Embryonic facial prominence (tissue), 1 donor: ENCODE results near the gene MMP23B.
A peak's percentile ranks its signal among the peaks of the same experiment; 100 is the strongest.
"Not testable (repeated sequence)": the region's sequence is repeated elsewhere in the genome, so short reads cannot be mapped to it uniquely, and the experiment has no call there.

Experiments
- DNase-seq: peaks from one replicate; pipeline ENCODE4 v3.0.0-alpha.2; 2016; ENCODE audit errors: extremely low spot score

Gene MMP23B

DNA sequence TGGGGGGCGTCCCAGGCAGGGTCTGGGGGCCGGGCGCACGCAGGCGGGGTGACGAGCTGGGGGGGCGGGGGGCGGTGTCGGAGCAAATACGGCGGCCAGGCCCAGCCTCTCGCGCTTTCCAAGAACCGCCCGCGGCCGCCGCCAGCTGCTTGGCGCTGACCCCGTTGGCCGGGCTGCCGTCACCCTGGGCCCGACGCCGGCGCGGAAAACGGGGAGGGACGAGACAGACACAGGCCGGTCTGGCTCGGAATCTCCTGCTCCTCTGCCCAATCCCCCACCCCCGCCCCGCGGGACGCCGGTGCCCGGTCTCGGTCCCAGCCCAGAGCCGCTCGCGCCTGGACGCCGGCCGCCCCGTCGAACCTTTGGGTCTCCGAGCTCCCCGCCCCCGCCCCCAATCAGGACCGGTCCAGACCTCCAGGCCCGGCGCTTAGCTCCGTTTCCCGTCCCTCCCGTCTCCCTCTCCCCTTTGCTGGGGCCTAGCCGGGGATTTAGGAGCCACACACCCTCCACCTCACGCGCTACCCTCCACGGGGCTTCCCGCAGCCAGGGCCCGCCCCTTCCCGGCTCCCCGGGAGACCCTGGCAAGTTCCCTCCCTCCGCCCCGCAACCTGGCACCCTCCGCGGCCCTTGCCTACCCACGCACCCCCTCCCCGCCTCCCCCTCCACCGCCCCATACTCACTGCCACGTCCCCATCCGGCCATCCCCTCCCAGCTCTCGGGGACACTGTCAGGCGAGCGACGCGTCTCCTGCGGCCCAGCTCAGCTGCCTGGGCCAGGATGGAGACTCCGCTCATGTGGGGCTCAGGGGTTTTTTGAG lies 800 bp upstream of the MMP23B start:
- DNase-seq, result no peak

DNA sequence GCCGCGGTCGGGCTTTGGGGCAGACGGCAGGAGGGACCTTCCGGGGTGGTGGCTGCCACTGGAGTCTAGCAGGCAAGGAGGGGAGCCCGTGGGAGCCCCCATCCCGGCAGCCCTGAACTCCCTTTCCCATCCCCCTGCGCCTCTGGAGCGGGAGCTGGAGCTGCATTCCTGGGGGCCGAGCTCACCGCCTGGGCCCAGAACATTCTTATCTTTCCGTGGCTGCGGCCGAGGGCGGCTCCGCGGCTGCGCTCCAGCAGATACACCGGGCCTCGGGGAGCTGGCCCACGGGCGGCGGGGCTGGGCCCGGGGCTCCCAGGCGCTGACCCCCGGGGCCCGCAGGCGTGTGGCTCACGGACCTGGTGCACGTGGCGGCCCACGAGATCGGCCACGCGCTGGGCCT lies 1.4 kb downstream of the MMP23B start:
- DNase-seq, result not testable (repeated sequence)

DNA sequence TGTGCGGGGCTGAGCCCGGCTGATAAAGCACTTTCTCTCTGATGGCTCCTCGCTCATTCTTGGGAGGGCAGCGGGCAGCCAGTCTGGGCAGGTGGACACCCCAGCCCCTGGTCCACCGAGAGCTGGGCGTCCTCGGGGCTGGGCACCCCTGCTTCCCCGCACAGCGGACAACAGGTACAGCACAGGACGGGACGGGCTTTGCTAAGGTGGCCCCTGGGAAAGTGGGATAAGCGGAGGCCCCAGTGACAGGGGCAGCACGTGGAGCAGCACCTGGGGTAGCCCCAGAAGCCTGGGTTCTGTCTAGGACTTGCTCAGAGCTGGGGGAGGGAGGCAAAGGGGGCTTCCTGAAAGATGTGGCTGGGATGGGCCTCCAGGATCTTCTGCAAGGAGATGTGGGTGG lies 2.6 kb downstream of the MMP23B start:
- not testable (repeated sequence) for DNase-seq

DNA sequence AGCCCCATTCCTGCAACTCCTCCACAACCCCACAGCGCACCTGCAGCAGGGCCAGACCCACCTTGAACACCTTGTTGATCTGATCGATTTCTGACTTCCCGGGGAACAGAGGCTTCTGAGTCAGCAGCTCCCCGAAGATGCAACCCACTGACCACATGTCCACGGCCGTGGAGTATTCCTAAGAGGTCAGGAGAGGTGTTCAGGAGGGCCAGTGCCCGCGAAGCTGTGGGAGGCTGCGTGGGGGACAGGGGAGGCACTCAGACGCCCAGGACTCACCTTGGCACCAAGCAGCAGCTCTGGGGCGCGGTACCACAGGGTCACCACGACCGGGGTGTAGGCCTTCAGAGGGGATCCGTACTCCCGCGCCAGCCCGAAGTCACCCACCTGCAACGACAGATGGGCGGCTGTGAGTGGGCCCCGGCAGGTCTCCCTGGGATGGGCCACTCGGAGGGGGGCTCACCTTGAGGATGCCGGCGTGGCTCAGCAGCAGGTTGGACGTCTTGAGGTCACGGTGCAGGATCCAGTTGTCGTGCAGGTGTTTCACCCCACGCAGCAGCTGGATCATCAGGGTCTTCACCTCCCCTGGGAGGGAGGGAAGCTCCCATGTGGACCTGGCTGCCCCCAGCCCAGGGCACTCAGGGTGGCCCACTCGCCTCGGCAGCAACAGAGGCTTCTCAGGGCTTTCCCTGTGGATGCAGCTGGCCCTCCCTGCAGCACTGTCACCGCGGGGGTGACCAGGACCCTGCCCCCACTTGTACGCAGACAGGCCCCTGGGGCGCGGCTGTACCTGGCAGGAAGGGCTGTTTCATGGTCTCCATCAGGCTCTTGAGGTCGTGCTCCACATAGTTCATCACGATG lies 4.9 kb downstream of the MMP23B start:
- DNase-seq, result not testable (repeated sequence)

DNA sequence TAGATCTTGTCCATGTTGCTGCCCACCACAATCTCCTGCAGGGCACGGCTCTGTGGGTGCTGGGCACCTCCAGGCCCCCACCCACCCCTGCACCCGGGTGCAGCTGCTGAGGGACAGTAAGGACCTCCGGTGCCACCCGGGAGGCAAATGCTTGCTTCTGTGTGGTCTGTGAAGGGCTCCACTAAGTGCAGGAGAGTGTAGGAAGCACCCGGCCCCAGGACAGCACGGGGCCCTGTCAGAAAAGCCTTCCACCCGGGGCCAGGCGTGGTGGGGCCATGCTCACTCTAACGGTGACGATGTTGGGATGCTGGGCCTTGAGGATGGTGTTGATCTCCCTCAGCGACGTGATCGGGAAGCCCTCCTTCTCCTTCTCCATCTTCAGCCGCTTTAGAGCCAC lies 5.5 kb downstream of the MMP23B start:
- DNase-seq, result not testable (repeated sequence)

DNA sequence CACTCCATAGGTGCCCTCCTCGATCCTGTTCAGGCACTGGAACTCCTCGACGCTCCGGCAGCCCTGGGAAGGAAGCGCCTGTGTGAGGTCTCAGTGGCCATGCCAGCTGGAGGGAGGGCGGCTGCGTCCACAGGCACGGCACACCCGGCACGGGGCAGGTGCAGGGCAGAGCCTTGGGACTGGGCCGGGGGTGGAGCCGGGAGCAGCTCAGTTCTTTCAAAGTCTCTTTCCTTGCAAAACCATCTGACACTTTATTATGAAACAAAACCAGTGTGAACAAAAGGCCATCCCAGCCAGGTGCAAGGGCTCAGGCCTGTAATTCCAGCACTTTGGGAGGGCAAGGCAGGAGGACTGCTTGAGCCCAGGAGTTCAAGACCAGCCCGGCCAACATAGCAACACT lies 6.6 kb downstream of the MMP23B start:
- DNase-seq, result not testable (repeated sequence)

DNA sequence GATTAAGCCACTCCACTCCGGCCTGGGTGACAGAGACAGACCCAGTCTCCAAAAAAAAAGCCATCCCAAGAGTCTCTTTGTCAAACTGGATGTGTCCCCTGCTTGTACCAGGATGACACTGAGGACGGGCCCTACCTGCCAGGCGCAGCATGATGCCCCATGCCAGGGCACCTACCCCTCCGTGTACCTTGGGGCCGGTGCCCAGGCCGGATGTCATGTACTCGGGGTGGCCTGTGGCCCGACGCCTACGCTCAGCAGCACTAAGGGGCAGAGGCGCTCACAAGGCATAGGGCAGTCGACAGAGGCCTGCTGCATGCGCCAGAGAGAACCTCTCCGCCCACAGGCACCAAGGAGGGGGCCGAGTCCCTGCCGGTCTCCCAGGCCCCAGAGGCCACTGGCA lies 7.4 kb downstream of the MMP23B start:
- DNase-seq, result not testable (repeated sequence)

DNA sequence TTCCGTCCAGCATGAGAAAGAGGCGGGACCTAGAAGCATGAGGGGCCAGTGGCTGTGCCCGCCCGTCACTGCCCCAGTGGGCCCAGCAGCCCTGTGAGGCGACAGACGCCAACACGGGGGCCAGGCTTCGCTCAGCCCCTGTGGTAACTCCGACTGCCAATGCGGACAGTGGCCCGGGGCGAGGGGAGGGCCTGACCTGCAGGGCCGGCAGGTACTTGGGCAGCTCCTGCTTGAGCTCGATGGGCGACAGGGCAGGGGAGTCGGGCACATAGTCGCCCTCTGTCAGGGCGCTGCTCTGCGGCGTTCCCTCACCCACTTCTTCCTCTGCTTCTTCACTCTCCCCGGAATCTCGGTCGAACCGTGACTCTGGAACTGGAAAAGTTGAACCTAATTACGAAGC lies 8.1 kb downstream of the MMP23B start:
- not testable (repeated sequence) for DNase-seq

DNA sequence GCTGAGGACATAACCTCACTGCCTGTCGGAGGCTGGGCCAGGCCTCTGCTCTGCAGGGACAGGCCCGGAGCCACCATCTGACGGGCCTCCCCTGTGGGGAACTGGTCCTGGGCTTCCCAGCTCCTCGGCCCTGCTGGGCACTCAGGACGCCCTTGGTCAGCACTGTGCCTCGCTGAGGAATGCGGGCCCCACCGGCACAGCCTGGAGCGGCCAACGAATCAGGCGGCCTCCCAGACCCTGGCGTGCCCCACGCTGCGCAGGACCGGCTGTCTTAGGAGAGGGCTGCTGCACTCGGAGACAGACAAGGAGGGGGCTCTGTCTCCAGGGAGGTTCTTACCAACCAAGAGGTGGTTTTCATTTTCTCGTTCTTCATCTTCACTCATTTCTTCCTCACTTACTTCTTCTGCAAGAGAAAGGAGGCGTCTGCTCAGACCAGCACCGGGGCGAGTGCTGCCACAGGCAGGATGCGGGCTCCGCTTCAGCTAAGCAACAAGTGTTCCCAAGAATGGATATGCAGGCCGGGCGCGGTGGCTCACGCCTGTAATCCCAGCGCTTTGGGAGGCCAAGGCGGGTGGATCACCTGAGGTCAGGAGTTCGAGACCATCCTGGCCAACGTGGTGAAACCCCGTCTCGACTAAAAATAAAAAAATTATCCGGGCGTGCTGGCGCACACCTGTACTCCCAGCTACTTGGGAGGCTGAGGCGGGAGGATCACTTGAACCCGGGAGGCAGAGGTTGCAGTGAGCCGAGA lies 8.9 kb downstream of the MMP23B start:
- DNase-seq, result not testable (repeated sequence)

DNA sequence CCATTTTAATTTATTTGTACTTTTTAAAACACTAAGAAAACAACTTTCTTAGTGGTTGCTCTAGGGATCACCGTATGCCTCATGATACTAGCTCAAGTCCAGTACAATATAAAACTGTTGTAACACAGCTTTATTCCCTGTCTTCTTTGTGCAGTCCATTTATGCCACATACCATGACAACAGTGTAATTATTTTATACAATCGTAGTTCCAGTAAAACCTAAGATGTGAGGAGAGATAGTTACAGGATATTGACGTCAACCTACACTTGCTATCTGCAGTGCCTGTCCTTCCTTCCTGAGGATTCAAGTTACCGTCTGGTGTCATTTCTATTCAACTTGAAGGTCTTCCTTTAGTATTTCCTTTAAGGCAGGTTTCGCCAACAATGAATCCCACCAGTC lies 14.4 kb downstream of the MMP23B start:
- not testable (repeated sequence) for DNase-seq

DNA sequence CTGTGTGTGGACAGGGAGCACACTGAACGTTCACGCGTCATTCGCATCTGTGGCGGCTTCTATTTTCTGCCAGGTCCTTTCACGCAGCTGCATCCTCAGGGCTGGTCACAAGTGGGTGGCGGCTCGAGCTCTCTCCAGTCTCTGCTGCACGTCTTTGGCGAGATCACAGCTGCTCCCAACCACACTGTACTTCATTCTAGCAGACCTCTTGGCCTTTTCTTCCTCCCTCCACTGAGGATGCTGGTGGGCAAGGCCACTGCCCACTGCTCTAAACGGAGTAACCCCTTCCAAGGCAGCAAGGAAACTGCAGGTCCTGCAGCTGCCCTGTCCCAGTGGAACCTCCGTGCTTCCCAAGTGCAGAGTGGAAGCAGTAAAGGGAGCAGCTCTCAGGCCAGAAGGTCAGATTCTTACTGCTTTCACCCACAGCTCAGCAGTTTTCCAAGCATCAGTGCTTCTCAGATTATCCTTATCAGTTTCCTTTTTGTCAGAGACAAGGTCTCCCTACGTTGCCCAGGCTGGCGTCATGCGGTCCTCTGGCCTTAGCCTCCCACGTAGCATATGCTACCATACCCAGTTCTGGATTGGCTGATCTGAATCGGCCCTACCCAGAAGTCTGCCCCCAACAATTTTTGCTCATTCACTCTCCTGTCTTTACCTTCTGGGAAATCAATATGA lies 15.7 kb downstream of the MMP23B start:
- DNase-seq, result not testable (repeated sequence)

DNA sequence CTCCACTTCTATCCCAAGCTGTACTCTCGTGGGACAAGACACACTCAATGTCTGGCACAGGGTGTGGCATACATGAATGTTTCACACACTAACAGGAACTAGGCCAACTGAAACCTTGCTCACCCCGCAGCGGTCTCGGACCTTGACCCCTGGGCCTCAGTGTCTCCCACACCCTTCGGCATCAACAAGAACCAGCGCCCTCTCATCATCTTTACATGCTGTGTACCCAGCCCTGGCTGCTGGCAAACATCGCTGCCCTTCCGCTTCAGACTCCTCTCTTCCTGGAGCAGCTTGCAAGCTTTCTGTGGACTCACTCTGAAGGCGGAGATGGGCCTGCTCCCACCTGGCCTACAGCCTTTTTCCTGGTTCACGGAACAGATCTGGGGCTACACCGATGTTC lies 16.3 kb downstream of the MMP23B start:
- DNase-seq, result not testable (repeated sequence)

DNA sequence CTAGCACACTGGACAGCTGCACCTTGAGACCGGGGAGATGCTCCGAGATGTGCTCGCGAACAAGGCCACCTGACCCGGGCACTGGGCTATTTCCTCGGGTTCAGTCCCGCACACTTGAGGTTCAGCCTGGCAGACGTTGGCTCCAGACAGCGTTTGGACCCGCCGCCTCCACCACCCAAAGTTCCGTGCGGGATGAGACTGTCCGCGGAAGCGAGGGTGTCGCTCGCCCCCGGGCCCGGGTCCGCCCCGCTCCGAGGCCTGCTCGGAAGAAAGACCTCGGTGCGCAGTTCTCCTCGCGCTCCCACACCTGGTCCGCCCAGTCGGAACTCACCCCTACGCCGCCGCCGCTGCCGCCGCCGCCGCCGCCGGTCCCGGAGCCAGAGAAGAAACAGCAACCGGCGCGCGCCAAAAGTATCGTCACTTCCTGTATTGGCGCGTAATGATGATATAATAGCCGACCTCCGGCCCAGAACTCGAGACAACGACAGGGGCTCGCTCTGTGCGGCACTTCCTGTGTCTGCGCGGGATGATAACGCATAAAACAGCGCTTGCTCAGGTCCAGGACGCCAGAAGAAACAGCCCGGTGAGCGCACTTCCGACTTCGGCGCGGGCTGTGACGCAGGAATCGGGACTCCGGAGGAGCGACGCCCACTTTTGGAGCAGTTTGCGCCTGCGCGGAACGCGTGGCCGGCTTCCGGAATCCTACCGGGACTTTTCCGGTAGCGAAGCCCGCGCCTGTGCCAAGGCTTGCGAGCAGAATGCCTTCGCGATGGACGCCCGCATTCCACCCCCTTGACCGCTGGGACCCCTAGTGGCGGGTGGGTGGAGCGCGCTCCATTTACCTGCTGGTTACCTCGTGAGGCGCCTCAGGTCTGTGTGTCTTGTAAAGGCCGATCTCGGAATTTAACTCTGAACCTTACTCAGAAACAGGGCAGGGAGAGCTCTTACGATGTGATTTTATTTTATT lies 26.9 kb downstream of the MMP23B start, which contains the start of gene CDK11B:
TSS of gene CDK11B (minus strand) at position 422 of the 967 bp plus-strand sequence. CDS start 1,519 bp downstream, outside the sequence.
- DNase-seq, result peak; percentile 94

DNA sequence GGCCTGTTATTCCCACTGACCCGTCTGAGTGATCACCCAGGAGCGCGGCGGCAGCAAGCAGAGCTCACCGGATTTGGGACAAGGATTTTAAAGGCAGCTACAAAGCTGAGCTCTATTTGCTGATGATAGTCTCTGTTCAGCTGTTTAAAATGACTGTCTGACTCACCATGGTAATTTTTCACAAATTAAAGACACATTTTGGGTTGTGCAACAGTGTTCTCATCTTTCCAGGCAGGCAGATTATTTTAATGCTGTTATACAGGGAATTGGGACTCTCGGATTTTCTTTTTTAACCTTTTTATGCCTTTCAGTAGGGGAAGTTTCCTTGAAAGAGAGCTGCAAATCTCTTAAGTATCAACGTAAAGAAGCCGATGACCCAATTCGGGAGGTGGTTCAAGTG lies 30.4 kb downstream of the MMP23B start:
- DNase-seq, result not testable (repeated sequence)

DNA sequence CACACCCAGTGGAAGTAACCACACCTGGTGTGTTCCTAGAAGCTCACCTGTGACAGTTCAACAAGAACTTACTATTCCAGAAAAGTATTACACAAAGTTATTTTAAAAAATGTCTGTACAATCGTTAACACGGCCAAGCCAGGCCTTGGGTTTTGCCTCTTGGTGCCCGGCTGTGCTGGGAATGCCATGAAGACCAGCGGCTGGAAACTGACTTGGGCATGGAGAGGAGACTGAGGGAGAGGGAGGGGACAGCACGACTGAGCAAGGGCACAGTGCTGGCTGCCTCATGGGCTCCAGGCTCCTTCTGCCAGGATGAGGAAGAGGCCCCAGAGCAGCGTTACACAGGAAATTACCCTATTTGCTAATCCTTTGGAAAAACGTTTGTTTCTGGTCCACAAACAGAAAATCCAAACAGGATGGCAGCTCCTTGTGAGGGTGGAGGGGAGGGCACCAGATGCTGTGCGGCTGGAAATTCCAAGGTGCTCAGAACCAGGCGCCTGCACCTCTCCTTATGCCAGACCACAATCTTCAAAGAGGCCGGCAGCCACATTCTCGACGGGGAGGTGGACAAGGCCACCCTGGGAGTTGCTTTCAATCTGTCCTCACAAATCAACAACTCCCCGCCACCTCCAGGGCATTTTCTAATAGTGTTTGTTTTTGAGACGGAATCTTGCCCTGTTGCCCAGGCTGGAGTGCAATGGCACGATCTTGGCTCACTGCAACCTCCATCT lies 31.0 kb downstream of the MMP23B start:
- DNase-seq, result not testable (repeated sequence)

DNA sequence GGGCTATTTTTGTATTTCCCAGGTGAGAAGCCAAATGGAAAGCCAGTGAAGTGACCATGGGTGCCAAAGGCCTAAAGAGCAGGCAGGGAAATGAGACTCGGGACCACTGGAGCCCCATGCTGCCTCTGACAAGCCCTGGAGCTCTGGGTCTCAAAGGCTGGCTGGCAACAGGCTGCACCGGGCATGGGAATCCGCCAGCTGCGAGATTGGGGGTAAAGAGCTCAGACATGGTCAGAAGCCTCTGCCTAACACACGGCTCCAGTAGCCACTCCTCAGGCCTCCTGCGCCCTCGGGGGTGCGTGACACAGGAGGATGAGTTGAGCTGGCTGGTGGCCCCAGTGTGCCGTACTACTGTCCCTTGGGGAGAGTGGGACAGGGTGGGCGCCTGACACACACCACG lies 32.3 kb downstream of the MMP23B start:
- DNase-seq, result not testable (repeated sequence)

DNA sequence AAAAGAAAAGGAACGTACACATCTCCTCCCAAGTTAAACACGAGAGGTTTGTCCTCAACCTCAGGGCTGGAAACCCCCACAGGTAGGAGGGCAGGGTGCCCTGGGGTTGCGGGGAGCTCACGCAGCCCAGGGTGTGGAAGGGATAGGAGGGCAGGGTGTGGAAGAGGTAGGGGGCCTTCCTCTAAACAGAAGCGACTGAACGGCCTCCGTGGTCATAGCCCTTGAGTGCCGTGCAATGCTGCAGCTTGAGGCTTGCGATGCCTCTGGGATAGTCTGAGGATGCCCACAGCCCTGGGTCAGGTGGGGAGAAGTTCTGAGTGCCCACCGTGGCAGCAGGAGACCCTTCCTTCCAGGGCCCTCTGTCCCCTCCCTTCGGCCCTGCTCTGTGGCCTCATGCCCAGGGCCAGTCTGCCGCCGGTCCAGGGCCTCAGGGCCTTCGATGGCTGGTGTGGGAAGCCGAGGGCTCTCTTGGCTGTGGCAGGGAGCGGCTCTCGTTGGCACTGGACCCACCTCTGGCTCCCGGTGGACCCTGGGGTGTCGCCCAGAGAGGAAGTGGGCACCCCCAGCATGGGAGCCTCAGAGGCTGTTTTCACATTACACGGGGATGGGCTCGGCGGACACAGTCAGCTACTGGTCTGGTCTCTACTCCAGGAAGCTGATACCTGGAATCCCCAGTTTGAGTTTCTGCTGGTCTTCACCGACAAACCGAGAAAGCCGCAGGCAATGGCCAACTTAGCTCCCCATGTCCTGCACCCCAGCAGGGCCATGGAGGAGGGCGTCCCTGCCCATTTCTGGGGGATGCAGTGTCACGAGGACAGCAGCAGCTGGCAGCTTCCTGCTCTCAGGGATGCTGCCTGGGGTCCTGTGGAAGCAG lies 33.2 kb downstream of the MMP23B start:
- no peak for DNase-seq

DNA sequence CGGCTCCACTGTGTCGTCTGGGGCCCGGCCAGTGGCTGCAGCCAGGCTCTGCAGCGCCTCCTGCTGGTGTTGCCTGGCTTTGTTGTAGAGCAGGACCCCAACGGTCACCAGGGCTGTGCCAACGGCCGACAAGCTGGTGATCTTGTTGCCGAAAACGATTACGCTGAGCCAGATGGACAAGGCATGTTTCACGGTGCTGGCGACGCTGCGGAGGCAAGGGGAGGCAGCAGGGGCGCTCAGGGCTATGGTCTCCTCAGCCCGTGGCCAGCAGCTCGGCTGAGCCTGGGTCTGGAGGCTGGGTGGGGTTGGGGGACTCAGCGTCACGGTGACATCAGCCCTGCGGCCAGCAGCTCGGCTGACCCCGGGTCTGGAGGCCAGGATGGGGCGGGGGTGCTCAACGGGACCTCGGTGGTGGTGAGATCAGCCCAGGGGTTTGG lies 33.9 kb downstream of the MMP23B start:
- no peak for DNase-seq
